Duodenal mucosa (tissue), 2 donors: Measurements from ENCODE around the gene ROBO1.

Experiments
- H3K27ac ChIP-seq: one replicate; pipeline ENCODE4 v1.7.0; 2013; ENCODE audit warnings: low read depth, low read length
- H3K27me3 ChIP-seq, 2 donors: one replicate each; pipeline ENCODE4 v1.7.0; 2013; ENCODE audit warnings: low read length in 2 of 2, control low read depth in 1 of 2; ENCODE audit not compliant: insufficient read depth in 2 of 2, control insufficient read depth in 1 of 2
- H3K36me3 ChIP-seq, 2 donors: one replicate each; pipeline ENCODE4 v1.7.0; 2013; ENCODE audit warnings: low read length in 2 of 2, control low read depth in 1 of 2; ENCODE audit not compliant: insufficient read depth in 2 of 2, control insufficient read depth in 1 of 2
- H3K4me1 ChIP-seq, 2 donors: one replicate each; pipeline ENCODE4 v1.7.0; 2013; ENCODE audit warnings: low read length in 2 of 2, control low read depth in 1 of 2; ENCODE audit not compliant: insufficient read depth in 2 of 2, control insufficient read depth in 1 of 2
- H3K4me3 ChIP-seq, 2 donors: one replicate each; pipeline ENCODE4 v1.7.0; 2013; ENCODE audit warnings: low read length in 2 of 2, low read depth in 1 of 2
- H3K9ac ChIP-seq, 2 donors: one replicate each; pipeline ENCODE4 v1.7.0; 2013; ENCODE audit warnings: low read length in 2 of 2, low read depth in 1 of 2
- H3K9me3 ChIP-seq, 2 donors: one replicate each; pipeline ENCODE4 v1.7.0; 2013; ENCODE audit warnings: low read length in 2 of 2, control low read depth in 1 of 2; ENCODE audit not compliant: control insufficient read depth in 1 of 2

The ROBO1 gene

GRCh38 chr3:79047581-79047980, 720.2 kb downstream of the ROBO1 start:
- Histone ChIP-seq H3K36me3 (no peaks in the 10 kb centered on the region), H3K27me3 (no peaks in the 10 kb centered on the region), H3K9ac (no peak overlapping the region), H3K9me3 (no peaks in the 10 kb centered on the region), H3K4me3 (no peak overlapping the region), H3K27ac (no peak overlapping the region), H3K4me1 (no peaks in the 10 kb centered on the region)

- Histone ChIP-seq H3K27ac (no peak overlapping the region), H3K36me3 (no peaks in the 10 kb centered on the region), H3K4me1 (no peaks in the 10 kb centered on the region), H3K9ac (no peak overlapping the region), H3K9me3 (no peaks in the 10 kb centered on the region), H3K4me3 (no peak overlapping the region), H3K27me3 (no peaks in the 10 kb centered on the region)
These were observed 726.2 kb downstream of the ROBO1 start for GRCh38 chr3:79041621-79042020.

- Histone ChIP-seq H3K9me3 (no peaks in the 10 kb centered on the region), H3K4me1 (no peaks in the 10 kb centered on the region), H3K9ac (no peak overlapping the region), H3K4me3 (no peak overlapping the region), H3K27ac (no peak overlapping the region), H3K36me3 (no peaks in the 10 kb centered on the region), H3K27me3 (no peaks in the 10 kb centered on the region)
These were observed 727.1 kb downstream of the ROBO1 start for GRCh38 chr3:79040701-79041100.

GRCh38 chr3:79040091-79040490, 727.7 kb downstream of the ROBO1 start:
- Histone ChIP-seq H3K4me1 (no peaks in the 10 kb centered on the region), H3K27ac (no peak overlapping the region), H3K9ac (no peak overlapping the region), H3K9me3 (no peaks in the 10 kb centered on the region), H3K27me3 (no peaks in the 10 kb centered on the region), H3K36me3 (no peaks in the 10 kb centered on the region), H3K4me3 (no peak overlapping the region)

- no peaks in the 10 kb centered on the region for H3K4me1 ChIP-seq
These were observed 728.6 kb downstream of the ROBO1 start for GRCh38 chr3:79039192-79039591.

GRCh38 chr3:79038636-79039035, 729.2 kb downstream of the ROBO1 start:
- Histone ChIP-seq H3K9me3 (no peaks in the 10 kb centered on the region), H3K9ac (no peak overlapping the region), H3K4me1 (no peaks in the 10 kb centered on the region), H3K36me3 (no peaks in the 10 kb centered on the region), H3K4me3 (no peak overlapping the region), H3K27me3 (no peaks in the 10 kb centered on the region), H3K27ac (no peak overlapping the region)

More at GRCh38 chr3:79039192-79039591, 728.6 kb downstream of the ROBO1 start:
- no peaks in the 10 kb centered on the region for H3K9me3 ChIP-seq
- H3K4me3 ChIP-seq: no peak overlapping the region
- no peaks in the 10 kb centered on the region for H3K36me3 ChIP-seq
- H3K9ac ChIP-seq: no peak overlapping the region
- H3K27ac ChIP-seq: no peak overlapping the region
- H3K27me3 ChIP-seq: no peaks in the 10 kb centered on the region

GRCh38 chr3:79038057-79038456, 729.7 kb downstream of the ROBO1 start:
- Histone ChIP-seq H3K4me1 (no peaks in the 10 kb centered on the region), H3K27me3 (no peaks in the 10 kb centered on the region), H3K9me3 (no peaks in the 10 kb centered on the region), H3K27ac (no peak overlapping the region), H3K9ac (no peak overlapping the region), H3K36me3 (no peaks in the 10 kb centered on the region), H3K4me3 (no peak overlapping the region)

- Histone ChIP-seq H3K36me3 (no peaks in the 10 kb centered on the region), H3K9me3 (no peaks in the 10 kb centered on the region), H3K27me3 (no peaks in the 10 kb centered on the region), H3K4me1 (no peaks in the 10 kb centered on the region), H3K27ac (no peak overlapping the region), H3K4me3 (no peak overlapping the region), H3K9ac (no peak overlapping the region)
These were observed 735.0 kb downstream of the ROBO1 start for GRCh38 chr3:79032686-79033318.

- no peaks in the 10 kb centered on the region for H3K27me3 ChIP-seq
- H3K9me3 ChIP-seq: no peaks in the 10 kb centered on the region
- H3K4me3 ChIP-seq: no peak overlapping the region
- H3K4me1 ChIP-seq: no peaks in the 10 kb centered on the region
- H3K36me3 ChIP-seq: no peaks in the 10 kb centered on the region
- no peak overlapping the region for H3K27ac ChIP-seq
- H3K9ac ChIP-seq: no peak overlapping the region
These were observed 737.6 kb downstream of the ROBO1 start for GRCh38 chr3:79030157-79030556.

- H3K27me3 ChIP-seq: no peaks in the 10 kb centered on the region
- no peaks in the 10 kb centered on the region for H3K9me3 ChIP-seq
- no peak overlapping the region for H3K27ac ChIP-seq
- H3K36me3 ChIP-seq: no peaks in the 10 kb centered on the region
- H3K4me3 ChIP-seq: no peak overlapping the region
- no peak overlapping the region for H3K9ac ChIP-seq
- no peaks in the 10 kb centered on the region for H3K4me1 ChIP-seq
These were observed 738.9 kb downstream of the ROBO1 start for GRCh38 chr3:79028916-79029315.

GRCh38 chr3:79027593-79027992, 740.2 kb downstream of the ROBO1 start:
- Histone ChIP-seq H3K36me3 (no peaks in the 10 kb centered on the region), H3K9me3 (no peaks in the 10 kb centered on the region), H3K9ac (no peak overlapping the region), H3K4me3 (no peak overlapping the region), H3K4me1 (no peaks in the 10 kb centered on the region), H3K27me3 (no peaks in the 10 kb centered on the region), H3K27ac (no peak overlapping the region)
